HG02852 (cell line): ENCODE data around the gene MAP4K2.

ENCODE experiments used
- ATAC-seq: cut with Tn5 transposase; IDR thresholded peaks from one replicate; pipeline ENCODE4 v1.9.1; 2021; ENCODE audit warnings: mild to moderate bottlenecking, moderate library complexity; ENCODE audit not compliant: unreplicated experiment

Gene MAP4K2

GRCh38 chr11:64742889-64743590 lies 60.0 kb downstream of the MAP4K2 start:
- ATAC-seq = no peak

- no peak for ATAC-seq
These were observed 60.7 kb downstream of the MAP4K2 start for GRCh38 chr11:64742087-64742888.

- ATAC-seq = no peak
These were observed 61.5 kb downstream of the MAP4K2 start for GRCh38 chr11:64741375-64742086.

- no peak for ATAC-seq
These were observed 63.1 kb downstream of the MAP4K2 start for GRCh38 chr11:64739871-64740270.

- no peak for ATAC-seq
These were observed 66.4 kb downstream of the MAP4K2 start for GRCh38 chr11:64736654-64737053.

GRCh38 chr11:64735725-64736259 lies 67.2 kb downstream of the MAP4K2 start:
- no peak for ATAC-seq
